BJ (cell line): ENCODE results near the gene MRPS35. TPM values are rescaled to one million over a fixed set of nuclear protein-coding genes. Genes with fewer than 3 reads are reported as not detected.
"Not testable (repeated sequence)": the region's sequence is repeated elsewhere in the genome, so short reads cannot be mapped to it uniquely, and the experiment has no call there.

Source experiments
- CTCF ChIA-PET: fragments of 350-600 bp; formaldehyde crosslinking; extraction: SDS; loops from one replicate; lab custom pipeline; 2021; ENCODE audit warnings: antibody characterized with exemption, inconsistent platforms; lab: Yijun Ruan, JAX
- POLR2A ChIA-PET: fragments of 300-600 bp; sonication (Branson Sonifier 250); formaldehyde crosslinking; extraction: SDS; loops from one replicate; lab custom pipeline; 2021; ENCODE audit warnings: antibody characterized with exemption; lab: Charles Lee
- DNase-seq: peaks from one replicate; pipeline ENCODE4 v3.0.0-alpha.2; 2011; ENCODE audit warnings: low read depth
- H3K27me3 ChIP-seq: 2 replicates; pipeline ENCODE4 v1.6.0; 2011; ENCODE audit warnings: low read length; ENCODE audit not compliant: control insufficient read depth, insufficient read depth
- H3K36me3 ChIP-seq: 2 replicates; pipeline ENCODE4 v1.5.1; 2011; ENCODE audit warnings: low read length; ENCODE audit not compliant: control insufficient read depth, insufficient read depth
- H3K4me3 ChIP-seq: 2 replicates; pipeline ENCODE4 v1.5.1; 2011; ENCODE audit warnings: low read depth, mild to moderate bottlenecking, control low read depth, low read length
- polyA plus RNA-seq: library from polyadenylated mRNA; depleted of rRNA; stranded (reverse); fragments of >200 nt; gene quantifications from 2 replicates; pipeline ENCODE4 v1.2.3, GENCODE V29; 2011
- TF ChIP-seq, protein P1 (sequence below): IDR thresholded peaks from 2 replicates; pipeline ENCODE4 v1.5.1; 2011; ENCODE audit warnings: low read depth, mild to moderate bottlenecking, control low read depth, inconsistent platforms, low read length, moderate library complexity; ENCODE audit not compliant: insufficient read depth

The MRPS35 gene
- polyA plus RNA-seq, 1 experiment = 45.8 TPM

DNA sequence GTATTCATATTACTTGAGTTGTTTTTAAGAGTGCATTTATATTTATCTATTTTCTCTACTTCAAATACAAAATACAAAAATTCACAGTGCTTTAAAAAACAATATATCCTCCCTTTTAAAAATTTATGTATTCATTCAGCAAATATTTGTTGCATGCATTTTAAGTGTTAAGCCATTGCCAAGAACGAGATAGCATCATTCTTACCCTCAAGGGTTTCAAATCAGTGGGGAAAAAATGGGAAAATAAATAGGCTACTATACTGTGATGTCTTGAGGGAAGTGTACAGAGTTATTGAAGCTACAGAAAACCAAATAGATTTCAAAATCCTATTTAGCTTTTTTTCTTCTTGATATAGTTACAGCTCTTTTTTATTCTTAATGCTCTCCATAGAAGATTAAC is 23.2 kb downstream of the MRPS35 start:
- TF ChIP-seq, protein P1, sequence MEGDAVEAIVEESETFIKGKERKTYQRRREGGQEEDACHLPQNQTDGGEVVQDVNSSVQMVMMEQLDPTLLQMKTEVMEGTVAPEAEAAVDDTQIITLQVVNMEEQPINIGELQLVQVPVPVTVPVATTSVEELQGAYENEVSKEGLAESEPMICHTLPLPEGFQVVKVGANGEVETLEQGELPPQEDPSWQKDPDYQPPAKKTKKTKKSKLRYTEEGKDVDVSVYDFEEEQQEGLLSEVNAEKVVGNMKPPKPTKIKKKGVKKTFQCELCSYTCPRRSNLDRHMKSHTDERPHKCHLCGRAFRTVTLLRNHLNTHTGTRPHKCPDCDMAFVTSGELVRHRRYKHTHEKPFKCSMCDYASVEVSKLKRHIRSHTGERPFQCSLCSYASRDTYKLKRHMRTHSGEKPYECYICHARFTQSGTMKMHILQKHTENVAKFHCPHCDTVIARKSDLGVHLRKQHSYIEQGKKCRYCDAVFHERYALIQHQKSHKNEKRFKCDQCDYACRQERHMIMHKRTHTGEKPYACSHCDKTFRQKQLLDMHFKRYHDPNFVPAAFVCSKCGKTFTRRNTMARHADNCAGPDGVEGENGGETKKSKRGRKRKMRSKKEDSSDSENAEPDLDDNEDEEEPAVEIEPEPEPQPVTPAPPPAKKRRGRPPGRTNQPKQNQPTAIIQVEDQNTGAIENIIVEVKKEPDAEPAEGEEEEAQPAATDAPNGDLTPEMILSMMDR = no peak
- ChIA-PET POLR2A (no interaction called here), CTCF (interaction anchor here (0.6 to 3.8 kb wide), 25 partner anchors 9 to 1340 kb away, joined by 3 to 21 read pairs (median 3); partner anchors contain the start of genes KLHL42 and MANSC4)
- no peaks in the 10 kb centered on the region; the same call in 1 of the 2 replicates for H3K36me3 ChIP-seq
- H3K4me3 ChIP-seq = no peak overlapping the region
- no peaks in the 10 kb centered on the region for H3K27me3 ChIP-seq
- DNase-seq = no peak

DNA sequence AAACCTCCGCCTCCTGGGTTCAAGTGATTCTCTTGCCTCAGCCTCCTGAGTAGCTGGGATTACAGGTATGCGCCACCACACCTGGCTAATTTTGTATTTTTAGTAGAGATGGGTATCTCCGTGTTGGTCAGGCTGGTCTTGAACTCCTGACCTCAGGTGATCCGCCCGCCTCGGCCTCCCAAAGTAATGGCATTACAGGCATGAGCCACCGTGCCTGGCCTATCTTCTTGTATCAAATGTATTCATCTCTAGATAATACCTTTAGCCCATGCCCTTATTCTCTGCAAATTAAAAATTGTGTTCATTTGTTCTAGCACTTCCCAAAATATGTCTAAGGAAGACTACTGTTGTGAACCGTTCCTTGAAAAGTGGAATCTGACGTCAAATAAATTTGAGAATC is 23.7 kb downstream of the MRPS35 start:
- POLR2A ChIA-PET = interaction anchor here (0.8 kb wide), 1 partner anchor 1491 kb away, joined by 3 read pairs; no protein-coding TSS in a partner anchor
- not testable (repeated sequence) for H3K36me3 ChIP-seq, H3K4me3 ChIP-seq, DNase-seq, H3K27me3 ChIP-seq
- CTCF ChIA-PET = interaction anchor here (0.6 to 3.8 kb wide), 6 partner anchors 9 to 1339 kb away, joined by 3 to 21 read pairs (median 6); no protein-coding TSS in a partner anchor

DNA sequence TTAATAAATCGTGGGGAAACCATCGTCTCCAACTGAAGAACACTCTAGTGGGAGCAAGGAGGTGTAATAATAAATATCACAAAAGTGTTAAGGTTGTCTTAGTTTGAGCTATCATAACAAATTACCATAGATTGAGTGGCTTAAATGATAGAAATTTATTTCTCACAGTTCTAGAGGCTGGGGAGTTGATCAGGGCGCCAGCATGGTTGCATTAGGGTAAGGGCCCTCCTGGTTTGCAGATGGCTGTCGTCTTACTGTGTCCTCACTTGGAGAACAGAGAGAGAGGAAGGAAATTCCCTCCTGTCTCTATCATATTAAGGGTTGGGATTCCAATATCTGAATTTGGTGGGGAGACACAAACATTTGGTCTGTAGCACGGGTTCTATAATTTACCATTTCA is 33.0 kb downstream of the MRPS35 start:
- POLR2A ChIA-PET = no interaction called here

DNA sequence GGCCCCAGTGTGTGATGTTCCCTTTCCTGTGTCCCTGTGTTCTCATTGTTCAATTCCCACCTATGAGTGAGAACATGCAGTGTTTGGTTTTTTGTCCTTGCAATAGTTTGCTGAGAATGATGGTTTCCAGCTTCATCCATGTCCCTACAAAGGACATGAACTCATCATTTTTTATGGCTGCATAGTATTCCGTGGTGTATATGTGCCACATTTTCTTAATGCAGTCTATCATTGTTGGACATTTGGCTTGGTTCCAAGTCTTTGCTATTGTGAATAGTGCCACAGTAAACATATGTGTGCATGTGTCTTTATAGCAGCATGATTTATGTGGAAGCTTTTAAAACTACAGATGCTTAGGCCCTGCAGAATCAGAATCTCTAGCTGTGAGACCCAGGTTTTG is 35.1 kb downstream of the MRPS35 start:
- H3K4me3 ChIP-seq, H3K27me3 ChIP-seq, H3K36me3 ChIP-seq, DNase-seq, POLR2A ChIA-PET: not testable (repeated sequence)
- CTCF ChIA-PET = interaction anchor here (0.7 kb wide), 1 partner anchor 195 kb away, joined by 3 read pairs; no protein-coding TSS in a partner anchor

More for the DNA sequence above, 33.0 kb downstream of the MRPS35 start:
- Histone ChIP-seq H3K27me3 (no peaks in the 10 kb centered on the region), H3K36me3 (peaks cover 1% of the 10 kb centered on the region; the same call in 1 of the 2 replicates), H3K4me3 (no peak overlapping the region)
- TF ChIP-seq, protein P1 = no peak
- DNase-seq = no peak
- CTCF ChIA-PET = interaction anchor here (1.0 kb wide), 1 partner anchor 9 kb away, joined by 3 read pairs; no protein-coding TSS in a partner anchor

DNA sequence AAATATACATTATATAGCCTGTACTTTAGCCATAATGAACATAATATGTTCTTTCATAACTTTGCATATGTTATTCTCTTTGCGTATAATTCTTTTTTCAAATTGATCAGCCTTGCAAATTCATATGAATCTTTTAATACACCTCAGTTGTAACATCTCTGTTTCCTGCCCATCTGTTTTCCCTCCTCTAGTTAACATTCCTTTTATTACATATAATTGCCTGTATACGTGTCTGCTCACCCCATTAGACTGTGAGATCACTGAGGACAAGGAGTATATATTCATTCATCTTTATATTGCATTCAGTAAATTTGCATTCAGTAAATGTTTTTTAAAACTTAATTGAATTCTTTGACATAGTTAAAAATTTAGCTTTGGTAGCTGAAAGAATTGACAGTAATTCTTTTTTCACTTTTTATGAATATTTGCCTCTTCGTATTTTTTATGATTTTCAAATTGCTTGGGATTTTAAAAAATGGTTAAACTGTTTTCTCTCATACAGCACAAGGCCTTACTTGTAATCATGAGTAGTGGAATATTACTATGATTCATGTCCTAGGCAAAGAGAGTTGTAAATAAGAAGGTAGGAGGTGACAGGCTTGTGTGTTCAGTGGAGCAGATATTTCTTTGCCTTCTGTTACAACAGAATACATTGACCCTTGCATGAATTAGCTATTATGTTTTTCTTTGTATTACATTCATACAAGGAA is 36.6 kb downstream of the MRPS35 start:
- CTCF ChIA-PET = interaction anchor here (1.3 kb wide), 1 partner anchor 74 kb away, joined by 3 read pairs; no protein-coding TSS in a partner anchor
- TF ChIP-seq, protein P1 = no peak
- no peaks in the 10 kb centered on the region for H3K27me3 ChIP-seq
- no peak for DNase-seq
- POLR2A ChIA-PET = no interaction called here
- no peak overlapping the region for H3K4me3 ChIP-seq
- peaks cover 2% of the 10 kb centered on the region; the same call in 1 of the 2 replicates for H3K36me3 ChIP-seq

DNA sequence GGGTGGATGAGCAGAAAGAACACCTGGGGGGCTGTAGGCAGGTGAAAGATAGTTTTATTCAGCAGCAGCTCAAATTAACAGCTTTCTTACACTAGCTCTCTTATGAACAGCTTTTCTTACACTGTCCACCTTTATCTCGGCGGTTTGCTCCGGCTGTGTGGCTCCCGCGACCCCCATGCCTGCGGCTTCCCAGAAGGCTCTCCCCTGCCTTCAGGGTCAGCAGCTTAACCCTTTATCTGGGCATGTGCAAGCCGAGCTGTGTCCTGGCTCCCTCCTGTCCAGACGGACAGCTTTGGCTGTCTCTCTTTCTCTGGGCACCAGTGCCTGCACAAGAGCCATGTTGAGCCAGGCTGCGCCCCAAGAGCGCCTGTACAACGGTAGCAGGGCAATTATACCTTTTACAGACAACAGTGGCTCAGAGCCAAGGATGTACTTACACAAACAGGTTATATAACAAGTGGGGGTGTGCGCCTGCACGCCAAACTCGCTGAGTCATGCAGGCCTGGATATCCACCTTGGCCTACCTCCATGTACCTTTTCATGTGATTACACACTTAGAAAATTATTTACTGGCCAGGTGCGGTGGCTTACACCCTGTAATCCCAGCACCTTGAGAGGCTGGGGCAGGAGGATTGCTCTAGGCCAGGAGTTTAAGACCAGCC is 40.9 kb downstream of the MRPS35 start:
- Histone ChIP-seq H3K4me3 (no peak overlapping the region), H3K36me3 (0 out of 2 replicates have a peak, but pooled peaks cover 2% of the 10 kb centered on the region), H3K27me3 (no peaks in the 10 kb centered on the region)
- TF ChIP-seq, protein P1 = no peak
- DNase-seq = no peak
- ChIA-PET CTCF (interaction anchor here (1.3 kb wide), 1 partner anchor 18 kb away, joined by 3 read pairs; no protein-coding TSS in a partner anchor), POLR2A (interaction anchor here (0.6 kb wide), 1 partner anchor 43 kb away, joined by 10 read pairs; no protein-coding TSS in a partner anchor)
